Measurements from ENCODE around the gene DHX9. TPM values are rescaled to one million over a fixed set of nuclear protein-coding genes. Genes with fewer than 3 reads are reported as not detected.

Gene DHX9
- total RNA-seq, 4 donors from 2014 or later = 50.5 to 110 (median 81.2) TPM

- WGBS, 2 donors = 71 to 83% methylated on average over 1 of the region's 1 CpG
- DNase-seq = no peak
- Histone ChIP-seq H3K4me1 (no peaks in the 10 kb centered on the region), H3K27ac (no peak overlapping the region), H3K4me3 (no peak overlapping the region), H3K9me3 (no peaks in the 10 kb centered on the region), H3K27me3 (no peaks in the 10 kb centered on the region), H3K36me3 (no peaks in the 10 kb centered on the region)
- TF ChIP-seq POLR2A (IDR thresholded peaks at IDR 0.05) = no peak
- TF ChIP-seq CTCF (IDR thresholded peaks at IDR 0.05) = no peak
- intact Hi-C loops (cut with DNase I) = no loop called here
Observed at GRCh38 chr1:182930985-182931384, 91.8 kb downstream of the DHX9 start.

DNA sequence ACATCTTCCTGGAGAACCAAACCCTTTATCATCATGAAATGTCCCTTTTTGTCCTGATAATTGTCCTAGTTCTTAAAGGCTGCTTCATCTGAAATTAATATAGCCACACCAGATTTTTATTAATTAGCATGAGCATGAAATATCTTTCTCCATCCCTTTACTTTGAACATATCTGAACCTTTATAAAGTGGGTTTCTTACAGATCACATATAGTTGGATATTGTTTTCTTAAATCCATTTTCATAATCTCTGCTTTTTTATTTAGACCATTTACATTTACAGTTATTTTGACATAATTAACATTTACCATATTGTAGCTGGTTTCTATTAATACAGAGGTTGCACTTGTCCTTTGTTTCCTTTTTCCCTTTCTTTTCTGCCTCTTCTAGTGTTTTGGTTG lies 96.6 kb downstream of the DHX9 start:
- no peaks in the 10 kb centered on the region for H3K4me1 ChIP-seq
- TF ChIP-seq POLR2A (IDR thresholded peaks at IDR 0.05) = no peak
- no peak for TF ChIP-seq CTCF (IDR thresholded peaks at IDR 0.05)
- no peak overlapping the region for H3K27ac ChIP-seq
- intact Hi-C loops (cut with DNase I) = no loop called here
- peaks cover 0 to 11% (median 0%) of the 10 kb centered on the region in 4 donors for H3K27me3 ChIP-seq
- no peaks in the 10 kb centered on the region for H3K9me3 ChIP-seq
- H3K36me3 ChIP-seq = no peaks in the 10 kb centered on the region
- H3K4me3 ChIP-seq = no peak overlapping the region
- DNase-seq = no peak

Other genes starting within 250 kb of the DHX9 start
- 1 to 10 TPM; 1.1 to 2.2 (median 1.3) TPM for gene RGS16, start 235.0 kb upstream of the DHX9 start, total RNA-seq
- gene RGS8, start 154.8 kb upstream of the DHX9 start, total RNA-seq = not detected
- gene NPL, start 49.6 kb upstream of the DHX9 start, total RNA-seq = 10 to 100 TPM in 3 of 4 donors, 1 to 10 TPM in 1; 7.8 to 16.2 (median 12.6) TPM
- under 1 TPM in 1 of 4 donors, not detected in 3; 0.40 TPM for gene SHCBP1L, start 113.8 kb downstream of the DHX9 start, total RNA-seq
- 100 to 1,000 TPM in 1 of 4 donors, 10 to 100 TPM in 3; 26.3 to 275 (median 60.0) TPM for gene LAMC1, start 184.1 kb downstream of the DHX9 start, total RNA-seq